ENCODE data around the gene EMSY.

EMSY gene

DNA sequence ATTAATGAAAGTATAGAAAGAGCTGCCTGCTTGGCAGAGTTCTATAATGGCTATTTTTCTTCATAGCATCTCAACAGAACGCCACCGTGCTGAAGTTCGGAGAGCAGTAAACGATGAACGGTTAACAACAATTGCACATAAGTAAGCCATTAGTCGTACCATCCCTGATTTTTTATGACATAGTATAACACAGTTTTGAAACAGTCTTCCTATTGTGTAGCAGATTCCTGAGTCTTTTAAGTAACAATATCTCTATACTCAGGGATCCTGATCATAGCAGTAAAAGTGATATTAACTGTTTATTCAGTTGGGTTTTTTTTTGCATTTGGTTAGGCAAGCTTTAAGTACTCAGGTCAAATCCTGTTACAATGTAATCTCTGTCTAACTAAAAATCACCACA, 8.4 kb downstream of the EMSY start:
- TF ChIP-seq CTCF (conservative IDR thresholded peaks at IDR 0.05; ENCODE audit: control insufficient read depth, insufficient read depth, low read depth, low read length) = no peak
- DNase-seq (ENCODE audit: low read depth) = no peak
- H3K4me3 ChIP-seq (ENCODE audit: control insufficient read depth, low read depth, low read length) = no peak overlapping the region

DNA sequence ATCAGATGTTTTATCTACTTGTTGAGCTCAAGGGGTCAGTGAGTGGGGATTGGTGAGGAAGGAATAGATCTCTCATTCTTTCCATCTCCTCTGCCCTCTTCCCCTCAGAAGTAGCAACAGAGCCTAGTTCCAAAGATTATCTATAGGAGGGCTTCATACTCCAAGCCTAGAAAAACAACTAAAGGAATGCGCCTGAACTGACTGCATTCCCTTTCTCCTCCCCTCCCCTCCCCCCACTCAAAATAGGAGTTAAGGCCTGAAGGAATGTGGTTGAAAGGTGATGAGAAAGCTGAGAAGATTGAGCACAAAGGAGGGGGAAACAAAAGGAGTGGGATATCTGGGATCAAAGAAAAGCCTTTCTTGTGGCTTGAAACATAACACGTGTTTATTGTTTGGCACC, 10.5 kb downstream of the EMSY start:
- H3K4me3 ChIP-seq (ENCODE audit: control insufficient read depth, low read depth, low read length) = no peak overlapping the region
- TF ChIP-seq CTCF (conservative IDR thresholded peaks at IDR 0.05; ENCODE audit: control insufficient read depth, insufficient read depth, low read depth, low read length) = no peak
- DNase-seq (ENCODE audit: low read depth) = no peak

GRCh38 chr11:76455931-76456330, 11.1 kb downstream of the EMSY start:
- H3K4me3 ChIP-seq (ENCODE audit: control insufficient read depth, low read depth, low read length) = no peak overlapping the region
- TF ChIP-seq CTCF (conservative IDR thresholded peaks at IDR 0.05; ENCODE audit: control insufficient read depth, insufficient read depth, low read depth, low read length) = no peak
- no peak for DNase-seq (ENCODE audit: low read depth)

- DNase-seq (ENCODE audit: low read depth) = no peak
- no peak overlapping the region for H3K4me3 ChIP-seq (ENCODE audit: control insufficient read depth, low read depth, low read length)
- no peak for TF ChIP-seq CTCF (conservative IDR thresholded peaks at IDR 0.05; ENCODE audit: control insufficient read depth, insufficient read depth, low read depth, low read length)
These were observed 11.8 kb downstream of the EMSY start for GRCh38 chr11:76456571-76456970.

DNA sequence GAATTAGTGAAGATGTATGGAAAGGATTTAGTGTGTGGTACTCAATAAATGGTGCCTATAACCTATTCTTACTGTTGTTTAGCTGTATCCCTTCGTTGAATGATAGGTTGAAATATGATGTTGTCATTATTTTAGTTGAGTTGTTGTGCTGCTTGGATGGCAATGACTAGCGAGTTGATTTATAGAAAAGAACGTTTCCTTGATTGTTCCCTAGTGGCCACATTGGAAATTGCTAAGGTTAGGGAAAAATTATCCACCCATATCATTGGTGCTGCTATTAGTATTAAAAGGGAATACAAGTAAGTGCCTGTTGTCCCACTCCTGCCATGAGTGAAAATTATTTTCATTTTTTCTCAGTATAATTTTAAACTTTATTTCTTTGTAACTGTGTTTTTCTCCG, 14.5 kb downstream of the EMSY start:
- TF ChIP-seq CTCF (conservative IDR thresholded peaks at IDR 0.05; ENCODE audit: control insufficient read depth, insufficient read depth, low read depth, low read length) = peak; percentile 49
- H3K4me3 ChIP-seq (ENCODE audit: control insufficient read depth, low read depth, low read length) = no peak overlapping the region
- DNase-seq (ENCODE audit: low read depth) = no peak

DNA sequence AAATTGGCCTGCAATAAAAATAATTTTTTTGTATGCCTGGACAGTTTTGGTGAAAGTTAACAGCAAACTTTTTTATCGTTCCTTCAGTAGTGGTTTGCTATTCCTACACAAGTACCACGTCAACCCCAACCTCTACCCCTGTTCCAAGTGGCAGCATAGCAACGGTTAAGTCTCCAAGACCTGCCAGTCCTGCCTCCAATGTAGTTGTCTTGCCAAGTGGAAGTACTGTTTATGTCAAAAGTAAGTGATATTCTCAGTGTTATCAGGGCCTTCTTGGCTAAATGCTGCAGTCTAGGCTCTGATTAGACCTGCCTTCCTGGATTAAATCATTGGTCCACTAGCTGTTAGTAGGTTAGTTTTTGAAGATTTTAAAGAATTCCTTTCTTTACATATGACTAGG, 15.0 kb downstream of the EMSY start:
- no peak for DNase-seq (ENCODE audit: low read depth)
- no peak for TF ChIP-seq CTCF (conservative IDR thresholded peaks at IDR 0.05; ENCODE audit: control insufficient read depth, insufficient read depth, low read depth, low read length)
- no peak overlapping the region for H3K4me3 ChIP-seq (ENCODE audit: control insufficient read depth, low read depth, low read length)

DNA sequence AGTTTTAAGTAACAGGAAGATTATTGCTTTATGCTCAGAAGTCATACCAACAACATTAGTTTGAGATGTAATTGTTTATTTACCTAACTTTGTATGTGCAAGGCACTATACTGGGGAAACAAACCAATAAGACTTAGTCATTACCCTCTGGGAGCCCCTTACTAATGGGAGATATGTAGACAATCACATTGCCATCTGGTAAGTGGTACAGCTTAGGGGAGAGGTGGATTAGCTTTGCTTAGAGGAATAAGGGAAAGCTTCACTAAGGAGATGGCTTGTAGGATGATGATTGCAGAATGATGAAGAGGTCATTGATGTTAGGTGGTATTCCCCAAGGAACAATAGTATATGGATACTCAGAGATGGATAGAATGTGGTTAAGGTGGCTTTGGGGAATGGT, 17.5 kb downstream of the EMSY start:
- TF ChIP-seq CTCF (conservative IDR thresholded peaks at IDR 0.05; ENCODE audit: control insufficient read depth, insufficient read depth, low read depth, low read length) = no peak
- DNase-seq (ENCODE audit: low read depth) = no peak
- no peak overlapping the region for H3K4me3 ChIP-seq (ENCODE audit: control insufficient read depth, low read depth, low read length)

Data from fibroblast of mammary gland (primary cell).